IPS DF 4.7 (cell line): Measurements from ENCODE around the gene LGALS14.
"Not testable (repeated sequence)": the region's sequence is repeated elsewhere in the genome, so short reads cannot be mapped to it uniquely, and the experiment has no call there.

ENCODE experiments used
- DNase-seq: peaks from one replicate; pipeline ENCODE4 v3.0.0-alpha.2; 2013; ENCODE audit warnings: low spot score; ENCODE audit errors: extremely low read depth

The LGALS14 gene

GRCh38 chr19:39695759-39696158 is 8.5 kb upstream of the LGALS14 start:
- DNase-seq: no peak

- no peak for DNase-seq
These were observed 7.9 kb upstream of the LGALS14 start for GRCh38 chr19:39696387-39696786.

- no peak for DNase-seq
These were observed 5.7 kb upstream of the LGALS14 start for GRCh38 chr19:39698535-39698934.

- no peak for DNase-seq
These were observed 3.0 kb upstream of the LGALS14 start for GRCh38 chr19:39701291-39701690.

- no peak for DNase-seq
These were observed 1.4 kb downstream of the LGALS14 start for GRCh38 chr19:39705578-39706188.

- no peak for DNase-seq
These were observed 4.3 kb downstream of the LGALS14 start for GRCh38 chr19:39708594-39708993.

- no peak for DNase-seq
These were observed 5.0 kb downstream of the LGALS14 start for GRCh38 chr19:39709026-39709872.

- DNase-seq: no peak
These were observed 6.1 kb downstream of the LGALS14 start for GRCh38 chr19:39710333-39710890.

GRCh38 chr19:39720144-39720543 is 15.9 kb downstream of the LGALS14 start:
- not testable (repeated sequence) for DNase-seq

- no peak for DNase-seq
These were observed 21.7 kb downstream of the LGALS14 start for GRCh38 chr19:39725995-39726394.

- no peak for DNase-seq
These were observed 23.0 kb downstream of the LGALS14 start for GRCh38 chr19:39727070-39727800.

GRCh38 chr19:39728040-39728439 is 23.8 kb downstream of the LGALS14 start:
- no peak for DNase-seq

- DNase-seq: no peak
These were observed 25.3 kb downstream of the LGALS14 start for GRCh38 chr19:39729594-39729993.

GRCh38 chr19:39731685-39732084 is 27.4 kb downstream of the LGALS14 start:
- DNase-seq: no peak

- no peak for DNase-seq
These were observed 29.6 kb downstream of the LGALS14 start for GRCh38 chr19:39733841-39734240.

GRCh38 chr19:39735688-39736087 is 31.4 kb downstream of the LGALS14 start:
- DNase-seq: no peak

- DNase-seq: no peak
These were observed 31.8 kb downstream of the LGALS14 start for GRCh38 chr19:39736088-39736487.

- no peak for DNase-seq
These were observed 33.1 kb downstream of the LGALS14 start for GRCh38 chr19:39737351-39737750.

GRCh38 chr19:39737891-39738290 is 33.6 kb downstream of the LGALS14 start, which contains the start of gene CLC:
Gene CLC, minus strand, starts transcription at chr19:39738029. Its CDS starts 77 bp downstream, at chr19:39737952.
- DNase-seq: no peak

- DNase-seq: no peak
These were observed 34.5 kb downstream of the LGALS14 start for GRCh38 chr19:39738814-39739213.

- no peak for DNase-seq
These were observed 36.1 kb downstream of the LGALS14 start for GRCh38 chr19:39740395-39740794.

- DNase-seq: no peak
These were observed 41.4 kb downstream of the LGALS14 start for GRCh38 chr19:39745643-39746042.
